Karpas-422 (cell line): ENCODE results near the gene COX15. TPM values are rescaled to one million over a fixed set of nuclear protein-coding genes. Genes with fewer than 3 reads are reported as not detected.

ENCODE experiments used
- DNase-seq: peaks from one replicate; pipeline ENCODE4 v3.0.0-alpha.2; 2015
- H2AFZ ChIP-seq: fragments of 200-600 bp; sonication (generic); 2 replicates; pipeline ENCODE4 v1.6.1; 2014; ENCODE audit warnings: antibody characterized with exemption, low read length, mixed read lengths
- H3K27ac ChIP-seq: fragments of 200-600 bp; sonication (generic); 2 replicates; pipeline ENCODE4 v1.5.1; 2014; ENCODE audit warnings: mild to moderate bottlenecking, low read length, moderate library complexity
- H3K27me3 ChIP-seq: fragments of 200-600 bp; sonication (generic); 2 replicates; pipeline ENCODE4 v1.6.1; 2014; ENCODE audit warnings: low read length, mixed read lengths
- H3K36me3 ChIP-seq: fragments of 200-600 bp; sonication (generic); 2 replicates; pipeline ENCODE4 v1.6.1; 2014; ENCODE audit warnings: low read length, mixed read lengths; ENCODE audit not compliant: insufficient read depth
- H3K4me1 ChIP-seq: fragments of 200-600 bp; sonication (generic); 2 replicates; pipeline ENCODE4 v1.6.1; 2014; ENCODE audit warnings: mild to moderate bottlenecking, low read length, mixed read lengths
- H3K4me2 ChIP-seq: fragments of 200-600 bp; sonication (generic); 2 replicates; pipeline ENCODE4 v1.6.1; 2014; ENCODE audit warnings: low read length, low read depth, mild to moderate bottlenecking; ENCODE audit not compliant: poor library complexity, severe bottlenecking
- H3K4me3 ChIP-seq: fragments of 200-600 bp; sonication (generic); 2 replicates; pipeline ENCODE4 v1.5.1; 2014; ENCODE audit warnings: mild to moderate bottlenecking, antibody characterized with exemption, low read length, mixed read lengths
- H3K79me2 ChIP-seq: fragments of 200-600 bp; sonication (generic); 2 replicates; pipeline ENCODE4 v1.6.1; 2014; ENCODE audit warnings: mild to moderate bottlenecking, low read length, mixed read lengths
- H3K9ac ChIP-seq: fragments of 200-600 bp; sonication (generic); 2 replicates; pipeline ENCODE4 v1.6.0; 2014; ENCODE audit warnings: low read length
- H3K9me2 ChIP-seq: fragments of 200-600 bp; sonication (generic), shearing (Covaris generic); replicated peaks from 2 replicates; pipeline ENCODE4 v1.6.0; 2014; ENCODE audit warnings: mild to moderate bottlenecking, low read length, moderate library complexity; ENCODE audit not compliant: insufficient read depth
- H3K9me3 ChIP-seq: fragments of 300-700, 200-600 bp; sonication (generic); 2 replicates; pipeline ENCODE4 v1.6.1; 2014; ENCODE audit warnings: low read length, mixed read lengths
- H4K20me1 ChIP-seq: fragments of 200-600 bp; sonication (generic); 2 replicates; pipeline ENCODE4 v1.6.1; 2014; ENCODE audit warnings: mild to moderate bottlenecking, antibody characterized with exemption, low read length, low read depth; ENCODE audit not compliant: insufficient read depth
- total RNA-seq: library from RNA; depleted of rRNA; stranded (reverse); fragments of >200 nt; shearing (Covaris generic); gene quantifications from 2 replicates; pipeline ENCODE4 v1.2.3, GENCODE V29; 2014; ENCODE audit warnings: low replicate concordance

Gene COX15
- total RNA-seq, 1 experiment from 2014 or later, result 53.3 TPM

DNA sequence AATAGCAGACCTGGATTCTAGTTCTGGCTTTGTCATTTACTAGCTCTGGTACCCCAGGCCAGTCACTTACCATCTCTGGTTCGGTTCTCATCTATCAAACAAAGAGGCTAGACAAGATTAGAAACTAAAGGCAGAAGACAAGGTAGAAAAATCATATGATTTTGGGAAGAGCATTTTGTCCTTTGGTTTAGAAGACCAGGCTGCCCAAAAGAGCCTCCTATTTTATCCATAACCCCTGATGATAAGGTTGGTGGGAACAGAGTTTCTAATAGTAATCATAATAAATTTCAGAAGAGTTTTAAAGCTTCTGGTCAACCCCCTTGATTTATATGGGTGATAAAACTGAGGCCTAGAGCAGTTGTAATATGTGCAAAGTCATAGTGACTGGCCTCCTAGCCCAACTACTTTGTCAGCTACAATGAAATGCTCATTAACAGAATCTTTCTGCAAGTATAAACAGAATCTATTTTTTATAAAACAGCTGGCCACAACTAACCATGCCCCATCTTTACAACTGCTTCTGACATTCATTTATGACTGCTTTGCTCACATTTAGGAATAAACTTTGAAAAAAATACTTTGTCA lies 23.4 kb downstream of the COX15 start:
- H3K79me2 ChIP-seq, result no peaks in the 10 kb centered on the region
- H3K27ac ChIP-seq, result no peak overlapping the region
- H3K9me2 ChIP-seq, result no peaks in the 10 kb centered on the region
- H2AFZ ChIP-seq, result no peak overlapping the region
- no peak overlapping the region for H3K4me2 ChIP-seq
- H3K36me3 ChIP-seq, result peaks cover 22% of the 10 kb centered on the region; the same call in 1 of the 2 replicates
- H3K4me3 ChIP-seq, result no peak overlapping the region
- peak; percentile 19 for DNase-seq
- H3K4me1 ChIP-seq, result no peaks in the 10 kb centered on the region
- H3K27me3 ChIP-seq, result no peaks in the 10 kb centered on the region
- no peaks in the 10 kb centered on the region for H4K20me1 ChIP-seq
- no peak overlapping the region for H3K9ac ChIP-seq
- no peaks in the 10 kb centered on the region for H3K9me3 ChIP-seq

GRCh38 chr10:99700649-99701048 lies 31.3 kb downstream of the COX15 start:
- H3K79me2 ChIP-seq, result no peaks in the 10 kb centered on the region
- no peak overlapping the region for H3K9ac ChIP-seq
- H3K4me2 ChIP-seq, result no peak overlapping the region
- DNase-seq, result peak; percentile 12
- H3K9me3 ChIP-seq, result no peaks in the 10 kb centered on the region
- no peak overlapping the region for H2AFZ ChIP-seq
- H3K27ac ChIP-seq, result no peak overlapping the region
- H3K9me2 ChIP-seq, result no peaks in the 10 kb centered on the region
- no peaks in the 10 kb centered on the region for H3K27me3 ChIP-seq
- peaks cover 4% of the 10 kb centered on the region; the same call in 1 of the 2 replicates for H3K36me3 ChIP-seq
- H3K4me1 ChIP-seq, result no peaks in the 10 kb centered on the region
- no peaks in the 10 kb centered on the region for H4K20me1 ChIP-seq
- H3K4me3 ChIP-seq, result no peak overlapping the region

GRCh38 chr10:99698504-99699080 lies 33.3 kb downstream of the COX15 start:
- H3K4me2 ChIP-seq, result no peak overlapping the region
- H2AFZ ChIP-seq, result no peak overlapping the region
- H3K27ac ChIP-seq, result no peak overlapping the region
- H3K79me2 ChIP-seq, result no peaks in the 10 kb centered on the region
- no peaks in the 10 kb centered on the region for H3K4me1 ChIP-seq
- H3K36me3 ChIP-seq, result peaks cover 4% of the 10 kb centered on the region; the same call in 1 of the 2 replicates
- H3K9ac ChIP-seq, result no peak overlapping the region
- no peaks in the 10 kb centered on the region for H3K27me3 ChIP-seq
- peak; percentile 40 for DNase-seq
- no peak overlapping the region for H3K4me3 ChIP-seq
- no peaks in the 10 kb centered on the region for H4K20me1 ChIP-seq
- H3K9me3 ChIP-seq, result no peaks in the 10 kb centered on the region
- no peaks in the 10 kb centered on the region for H3K9me2 ChIP-seq

DNA sequence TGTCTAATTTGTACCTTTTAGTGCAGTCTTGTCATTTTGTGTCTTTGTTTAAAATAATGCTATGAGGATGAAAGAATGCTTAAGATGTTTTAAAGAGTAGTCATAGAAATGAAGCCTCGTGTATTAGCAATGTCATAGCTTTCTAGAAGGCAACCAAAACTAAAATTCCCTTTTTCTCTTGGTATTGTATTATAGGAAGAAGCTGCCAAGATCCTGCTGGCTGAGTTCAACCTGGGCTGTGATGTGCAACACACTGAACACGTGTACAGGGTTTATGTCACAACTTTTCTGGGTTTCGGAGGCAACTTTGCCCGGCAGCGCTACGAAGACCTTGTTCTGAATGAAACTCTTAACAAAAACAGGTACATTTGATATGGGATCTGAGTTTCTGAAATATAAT lies 36.2 kb downstream of the COX15 start:
- Histone ChIP-seq H4K20me1 (no peaks in the 10 kb centered on the region), H3K79me2 (no peaks in the 10 kb centered on the region), H3K9me2 (no peaks in the 10 kb centered on the region), H3K36me3 (no peaks in the 10 kb centered on the region; the same call in 1 of the 2 replicates), H3K9me3 (no peaks in the 10 kb centered on the region), H3K4me1 (no peaks in the 10 kb centered on the region), H3K27ac (no peak overlapping the region), H3K9ac (no peak overlapping the region), H3K4me2 (no peak overlapping the region), H2AFZ (no peak overlapping the region), H3K27me3 (no peaks in the 10 kb centered on the region), H3K4me3 (no peak overlapping the region)
- DNase-seq, result no peak

GRCh38 chr10:99693933-99694583 lies 37.9 kb downstream of the COX15 start:
- Histone ChIP-seq H3K9ac (no peak overlapping the region), H3K9me2 (no peaks in the 10 kb centered on the region), H3K4me1 (no peaks in the 10 kb centered on the region), H3K9me3 (no peaks in the 10 kb centered on the region), H3K4me2 (no peak overlapping the region), H3K27ac (no peak overlapping the region), H3K27me3 (no peaks in the 10 kb centered on the region), H4K20me1 (no peaks in the 10 kb centered on the region), H3K4me3 (no peak overlapping the region), H3K36me3 (no peaks in the 10 kb centered on the region; the same call in 1 of the 2 replicates), H2AFZ (no peak overlapping the region), H3K79me2 (no peaks in the 10 kb centered on the region)
- DNase-seq, result no peak

DNA sequence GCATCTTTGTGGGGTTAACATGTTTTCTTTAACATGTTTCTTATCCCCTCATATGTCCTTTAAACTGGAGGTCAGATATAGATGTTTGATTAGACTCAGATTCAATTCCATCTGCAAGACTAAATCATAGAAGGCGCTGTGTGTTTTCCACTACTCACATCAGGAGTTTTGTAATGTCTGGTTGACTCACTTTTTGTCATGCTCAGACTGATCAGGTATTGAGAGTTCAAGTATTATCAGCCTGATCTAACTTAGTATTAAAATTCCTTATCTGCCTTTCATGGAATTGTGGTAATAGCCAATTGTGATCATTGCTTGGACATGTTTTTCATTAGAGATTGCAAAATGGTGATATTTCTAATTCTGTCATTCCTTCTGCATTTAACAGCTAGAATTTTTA lies 42.5 kb downstream of the COX15 start:
- no peak overlapping the region for H3K9ac ChIP-seq
- H3K27me3 ChIP-seq, result no peaks in the 10 kb centered on the region
- no peaks in the 10 kb centered on the region for H3K9me2 ChIP-seq
- H3K4me2 ChIP-seq, result no peak overlapping the region
- no peak for DNase-seq
- no peaks in the 10 kb centered on the region for H4K20me1 ChIP-seq
- H3K36me3 ChIP-seq, result no peaks in the 10 kb centered on the region
- no peak overlapping the region for H2AFZ ChIP-seq
- no peak overlapping the region for H3K27ac ChIP-seq
- H3K79me2 ChIP-seq, result no peaks in the 10 kb centered on the region
- H3K4me3 ChIP-seq, result no peak overlapping the region
- H3K9me3 ChIP-seq, result no peaks in the 10 kb centered on the region
- peaks cover 10% of the 10 kb centered on the region for H3K4me1 ChIP-seq

DNA sequence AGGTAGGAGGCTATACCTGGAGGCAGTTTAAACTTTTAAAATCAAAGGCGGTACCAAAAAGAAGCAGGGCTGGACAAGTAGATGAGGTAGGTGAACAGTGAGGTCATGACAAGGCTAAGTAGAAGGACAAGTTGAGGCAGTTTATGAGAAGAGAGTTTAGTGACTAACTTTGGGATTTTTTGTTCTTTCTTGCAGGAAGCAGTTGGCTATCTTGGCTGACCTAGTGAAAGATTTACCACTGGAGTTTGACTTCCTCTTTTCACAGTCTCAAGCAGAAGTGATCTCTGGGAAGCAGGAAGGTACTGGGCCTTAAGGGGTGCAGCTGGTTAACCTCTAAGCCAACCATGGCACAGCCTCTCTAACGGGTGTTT lies 46.3 kb downstream of the COX15 start:
- Histone ChIP-seq H3K4me2 (no peak overlapping the region), H3K27me3 (no peaks in the 10 kb centered on the region), H4K20me1 (no peaks in the 10 kb centered on the region), H3K36me3 (no peaks in the 10 kb centered on the region), H3K79me2 (no peaks in the 10 kb centered on the region), H3K4me1 (peaks cover 10% of the 10 kb centered on the region), H3K9me2 (no peaks in the 10 kb centered on the region), H3K4me3 (no peak overlapping the region), H3K27ac (no peak overlapping the region), H2AFZ (peak overlapping the region; percentile 9; the same call in 1 of the 2 replicates), H3K9ac (no peak overlapping the region), H3K9me3 (no peaks in the 10 kb centered on the region)
- peak; percentile 64 for DNase-seq

DNA sequence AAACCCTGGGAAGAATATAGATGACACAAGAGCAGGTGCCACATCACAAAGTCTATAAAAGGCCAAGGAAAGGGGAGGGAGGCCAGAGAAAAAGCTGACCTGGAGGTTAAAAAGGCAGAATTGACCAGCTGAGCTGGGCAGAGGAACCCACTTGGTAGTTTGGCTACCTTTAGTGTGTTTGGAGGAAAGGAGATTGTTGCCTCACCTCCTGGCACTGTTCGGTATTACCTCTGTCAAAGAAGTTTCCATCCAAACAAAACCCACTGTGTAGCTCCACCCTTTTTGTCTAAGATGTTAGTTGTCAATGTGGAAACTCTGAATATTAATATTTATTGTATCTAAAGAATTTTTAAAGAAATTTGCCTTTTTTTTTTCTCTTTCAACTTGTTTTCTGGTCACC lies 49.2 kb downstream of the COX15 start:
- Histone ChIP-seq H4K20me1 (no peaks in the 10 kb centered on the region), H3K9ac (no peak overlapping the region), H2AFZ (no peak overlapping the region), H3K4me3 (no peak overlapping the region), H3K9me2 (no peaks in the 10 kb centered on the region), H3K79me2 (no peaks in the 10 kb centered on the region), H3K4me1 (peaks cover 10% of the 10 kb centered on the region), H3K27ac (no peak overlapping the region), H3K9me3 (no peaks in the 10 kb centered on the region), H3K36me3 (no peaks in the 10 kb centered on the region; the same call in 1 of the 2 replicates), H3K27me3 (no peaks in the 10 kb centered on the region), H3K4me2 (no peak overlapping the region)
- peak; percentile 56 for DNase-seq
